Measurements from ENCODE around the gene CTNNA3. TPM values are rescaled to one million over a fixed set of nuclear protein-coding genes. Genes with fewer than 3 reads are reported as not detected.

CTNNA3 gene
- total and polyA plus RNA-seq, 10 donors: 0.03 to 2.4 (median 0.76) TPM; not detected in 1

DNA sequence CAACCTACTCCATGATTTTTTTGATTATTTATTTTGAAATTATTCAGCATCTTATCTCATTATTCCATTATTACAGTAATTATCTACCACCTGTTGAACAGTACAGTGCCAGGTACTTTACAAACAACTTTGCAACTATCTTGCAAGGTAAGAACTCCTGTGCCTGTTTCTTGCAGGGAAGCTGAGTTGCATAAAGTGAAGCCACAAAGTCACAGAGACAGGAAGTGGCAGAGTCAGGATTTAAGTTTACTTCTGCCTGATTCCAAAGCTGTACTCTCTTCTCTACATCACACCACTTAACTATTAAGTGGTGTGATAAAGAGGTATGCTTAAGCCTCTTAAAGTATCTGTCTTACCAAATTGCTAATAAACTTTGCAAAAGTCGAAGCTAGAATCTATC, 690.0 kb downstream of the CTNNA3 start:
- Histone ChIP-seq H3K9me3 (no peaks in the 10 kb centered on the region), H3K4me1 (no peaks in the 10 kb centered on the region), H3K4me3 (no peak overlapping the region), H3K27ac (no peak overlapping the region), H3K27me3 (replicated peaks in 1 of 7) (no peaks in the 10 kb centered on the region), H3K36me3 (no peaks in the 10 kb centered on the region)
- DNase-seq: no peak
- intact Hi-C loops (cut with DNase I; ENCODE audit: low total_unique reads): no loop called here
- WGBS, 5 donors: 32 to 67% (median 49%) methylated on average over 1 of the region's 1 CpG
- no peak for TF ChIP-seq POLR2A (IDR thresholded peaks at IDR 0.05)
- TF ChIP-seq POLR2AphosphoS5 (IDR thresholded peaks at IDR 0.05): no peak
- TF ChIP-seq, protein P1, sequence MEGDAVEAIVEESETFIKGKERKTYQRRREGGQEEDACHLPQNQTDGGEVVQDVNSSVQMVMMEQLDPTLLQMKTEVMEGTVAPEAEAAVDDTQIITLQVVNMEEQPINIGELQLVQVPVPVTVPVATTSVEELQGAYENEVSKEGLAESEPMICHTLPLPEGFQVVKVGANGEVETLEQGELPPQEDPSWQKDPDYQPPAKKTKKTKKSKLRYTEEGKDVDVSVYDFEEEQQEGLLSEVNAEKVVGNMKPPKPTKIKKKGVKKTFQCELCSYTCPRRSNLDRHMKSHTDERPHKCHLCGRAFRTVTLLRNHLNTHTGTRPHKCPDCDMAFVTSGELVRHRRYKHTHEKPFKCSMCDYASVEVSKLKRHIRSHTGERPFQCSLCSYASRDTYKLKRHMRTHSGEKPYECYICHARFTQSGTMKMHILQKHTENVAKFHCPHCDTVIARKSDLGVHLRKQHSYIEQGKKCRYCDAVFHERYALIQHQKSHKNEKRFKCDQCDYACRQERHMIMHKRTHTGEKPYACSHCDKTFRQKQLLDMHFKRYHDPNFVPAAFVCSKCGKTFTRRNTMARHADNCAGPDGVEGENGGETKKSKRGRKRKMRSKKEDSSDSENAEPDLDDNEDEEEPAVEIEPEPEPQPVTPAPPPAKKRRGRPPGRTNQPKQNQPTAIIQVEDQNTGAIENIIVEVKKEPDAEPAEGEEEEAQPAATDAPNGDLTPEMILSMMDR (IDR thresholded peaks at IDR 0.05 in 8 of 11, conservative IDR thresholded peaks at IDR 0.05 in 3 of 11): no peak

DNA sequence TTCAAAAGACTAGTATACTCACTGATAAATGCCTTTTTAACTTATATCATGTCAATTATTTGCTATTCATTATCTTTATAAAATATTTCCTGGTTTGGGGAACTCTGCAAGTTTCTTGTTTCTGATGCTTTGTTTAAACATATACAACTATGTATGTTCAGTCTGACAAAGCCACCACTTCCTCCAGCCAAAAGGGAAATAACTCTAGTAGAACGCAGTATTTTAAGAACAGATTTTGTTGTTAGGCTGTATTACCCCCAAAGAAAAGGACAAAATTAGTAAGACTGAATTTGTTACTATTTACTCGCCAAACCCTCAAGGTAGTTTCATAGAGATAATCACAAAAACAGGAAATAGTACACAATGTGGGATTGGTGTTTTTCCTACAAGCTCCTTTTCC, 691.3 kb downstream of the CTNNA3 start:
- Histone ChIP-seq H3K4me1 (no peaks in the 10 kb centered on the region), H3K9me3 (no peaks in the 10 kb centered on the region), H3K27me3 (replicated peaks in 1 of 7) (no peaks in the 10 kb centered on the region), H3K36me3 (no peaks in the 10 kb centered on the region), H3K27ac (no peak overlapping the region), H3K4me3 (no peak overlapping the region)
- intact Hi-C loops (cut with DNase I; ENCODE audit: low total_unique reads): no loop called here
- TF ChIP-seq POLR2A (IDR thresholded peaks at IDR 0.05) (no peak), POLR2AphosphoS5 (IDR thresholded peaks at IDR 0.05) (no peak)
- TF ChIP-seq, protein P1 (IDR thresholded peaks at IDR 0.05 in 8 of 11, conservative IDR thresholded peaks at IDR 0.05 in 3 of 11): no peak
- WGBS, 5 donors: 15 to 36% (median 23%) methylated on average over 2 of the region's 2 CpGs
- DNase-seq: no peak

DNA sequence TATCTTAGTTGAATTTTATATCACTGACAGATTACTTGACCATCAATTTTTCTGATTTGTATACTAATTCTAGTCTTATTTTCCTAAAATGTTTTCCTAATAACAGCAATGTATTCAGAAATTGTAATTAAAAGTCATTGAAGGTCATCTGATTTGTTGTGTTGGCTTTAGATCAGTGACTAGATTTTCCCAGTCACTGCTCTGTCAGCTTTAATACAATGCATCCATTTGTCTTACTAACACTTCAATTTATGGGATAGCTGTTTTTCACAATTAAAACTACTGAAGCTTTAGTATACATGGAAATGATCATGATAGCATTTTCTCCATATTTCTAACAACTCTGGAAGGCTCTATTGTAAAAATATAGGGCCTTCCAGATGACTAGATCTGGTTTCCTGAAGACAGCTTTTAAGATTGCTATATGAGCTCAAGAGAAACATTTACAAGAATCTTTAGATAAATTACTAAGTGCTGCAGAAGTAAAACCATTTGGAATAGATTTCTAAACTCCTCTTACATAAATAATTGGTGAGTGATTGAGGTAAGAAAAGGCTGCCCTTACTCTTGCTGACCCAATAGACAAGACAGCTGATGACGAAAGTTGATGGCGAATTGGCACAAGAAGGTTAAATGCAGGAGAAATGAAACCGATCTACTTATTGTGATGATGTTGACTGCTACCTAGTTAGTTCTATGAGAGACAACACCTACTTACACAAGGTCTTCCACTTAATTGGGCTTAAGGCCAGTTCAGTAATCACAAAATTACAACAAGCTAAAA, 696.0 kb downstream of the CTNNA3 start:
- TF ChIP-seq POLR2AphosphoS5 (IDR thresholded peaks at IDR 0.05) (no peak), POLR2A (IDR thresholded peaks at IDR 0.05) (no peak)
- TF ChIP-seq, protein P1 (IDR thresholded peaks at IDR 0.05 in 8 of 11, conservative IDR thresholded peaks at IDR 0.05 in 3 of 11): no peak
- no peaks in the 10 kb centered on the region for H3K4me1 ChIP-seq
- no peak overlapping the region for H3K4me3 ChIP-seq
- WGBS, 5 donors: 94 to 98% (median 95%) methylated on average over 3 of the region's 3 CpGs
- H3K27me3 ChIP-seq (replicated peaks in 1 of 7): no peaks in the 10 kb centered on the region
- H3K9me3 ChIP-seq: no peaks in the 10 kb centered on the region
- H3K36me3 ChIP-seq: no peaks in the 10 kb centered on the region
- intact Hi-C loops (cut with DNase I; ENCODE audit: low total_unique reads): no loop called here
- DNase-seq: no peak
- no peak overlapping the region for H3K27ac ChIP-seq

DNA sequence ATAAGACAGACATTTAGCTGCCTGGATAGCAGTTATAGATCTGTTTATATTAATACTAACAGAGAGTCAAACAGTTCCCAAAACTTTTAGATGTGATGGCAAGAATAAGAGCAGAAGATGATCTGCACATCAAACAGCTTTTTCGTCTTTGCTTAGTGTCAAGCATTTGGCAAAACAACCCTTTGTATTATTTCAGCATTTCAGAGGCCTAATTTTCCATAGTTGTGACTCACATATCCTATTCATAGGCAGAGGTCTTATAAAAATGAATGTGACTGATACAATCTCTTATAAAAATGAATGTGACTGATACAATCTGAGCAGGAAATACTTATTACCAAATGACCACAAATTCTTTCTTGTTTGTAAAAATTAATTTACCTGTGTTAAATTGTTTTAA, 699.0 kb downstream of the CTNNA3 start:
- no peak for DNase-seq
- TF ChIP-seq POLR2AphosphoS5 (IDR thresholded peaks at IDR 0.05): no peak
- TF ChIP-seq POLR2A (IDR thresholded peaks at IDR 0.05): no peak
- TF ChIP-seq, protein P1 (IDR thresholded peaks at IDR 0.05 in 8 of 11, conservative IDR thresholded peaks at IDR 0.05 in 3 of 11): no peak
- Histone ChIP-seq H3K36me3 (no peaks in the 10 kb centered on the region), H3K4me3 (no peak overlapping the region), H3K27me3 (replicated peaks in 1 of 7) (no peaks in the 10 kb centered on the region), H3K27ac (no peak overlapping the region), H3K9me3 (no peaks in the 10 kb centered on the region), H3K4me1 (no peaks in the 10 kb centered on the region)
- 69 to 90% (median 82%) methylated on average over 1 of the region's 1 CpG for WGBS, 5 donors
- intact Hi-C loops (cut with DNase I; ENCODE audit: low total_unique reads): no loop called here

Measured in spleen (tissue), 11 donors.